Neural cell (in vitro differentiated cells): ENCODE results near the gene CERT1. TPM values are rescaled to one million over a fixed set of nuclear protein-coding genes. Genes with fewer than 3 reads are reported as not detected.

Source experiments
- H2AFZ ChIP-seq: fragments of 200-600, 300-800 bp; sonication (generic), shearing (Covaris generic); 2 replicates; pipeline ENCODE4 v1.6.0; 2014; ENCODE audit warnings: low read depth, mild to moderate bottlenecking, antibody characterized with exemption, low read length, moderate library complexity
- H3F3A ChIP-seq: fragments of 200-600 bp; shearing (Covaris generic); 2 replicates; pipeline ENCODE4 v1.6.1; 2016; ENCODE audit warnings: mild to moderate bottlenecking, moderate library complexity, mixed read lengths, antibody characterized with exemption, low read length; ENCODE audit not compliant: insufficient read depth, poor library complexity, severe bottlenecking
- H3K27ac ChIP-seq: fragments of 200-600, 300-800 bp; sonication (generic), shearing (Covaris generic); 2 replicates; pipeline ENCODE4 v1.5.1; 2014; ENCODE audit warnings: mild to moderate bottlenecking, low read length, moderate library complexity
- H3K27me3 ChIP-seq: fragments of 300-800, 200-600 bp; sonication (generic), shearing (Covaris generic); 2 replicates; pipeline ENCODE4 v1.6.0; 2014; ENCODE audit warnings: mild to moderate bottlenecking, low read depth, low read length, moderate library complexity; ENCODE audit not compliant: insufficient read depth
- H3K36me3 ChIP-seq: fragments of 300-800, 200-600 bp; sonication (generic), shearing (Covaris generic); 2 replicates; pipeline ENCODE4 v1.5.1; 2014; ENCODE audit warnings: mild to moderate bottlenecking, antibody characterized with exemption, low read length, moderate library complexity; ENCODE audit not compliant: insufficient read depth
- H3K4me2 ChIP-seq: fragments of 300-800, 200-600 bp; sonication (generic), shearing (Covaris generic); 2 replicates; pipeline ENCODE4 v1.6.0; 2014; ENCODE audit warnings: mild to moderate bottlenecking, low read length
- H3K4me3 ChIP-seq: fragments of 300-800, 200-600 bp; sonication (generic), shearing (Covaris generic); 2 replicates; pipeline ENCODE4 v1.5.1; 2014; ENCODE audit warnings: mild to moderate bottlenecking, low read length, moderate library complexity
- H3K79me2 ChIP-seq: fragments of 200-600 bp; shearing (Covaris generic); replicated peaks from 2 replicates; pipeline ENCODE4 v1.6.0; 2014; ENCODE audit warnings: mild to moderate bottlenecking, low read length, moderate library complexity; ENCODE audit not compliant: insufficient read depth
- H3K9ac ChIP-seq: fragments of 300-800, 200-600 bp; sonication (generic), shearing (Covaris generic); 2 replicates; pipeline ENCODE4 v1.6.1; 2016; ENCODE audit warnings: mild to moderate bottlenecking, low read length, mixed read lengths
- H3K9me2 ChIP-seq: fragments of 200-600 bp; shearing (Covaris generic); 2 replicates; pipeline ENCODE4 v1.6.1; 2016; ENCODE audit warnings: mild to moderate bottlenecking, low read length, mixed read lengths; ENCODE audit not compliant: insufficient read depth
- H3K9me3 ChIP-seq: fragments of 200-600, 300-800 bp; sonication (generic), shearing (Covaris generic); 2 replicates; pipeline ENCODE4 v1.6.1; 2016; ENCODE audit warnings: mild to moderate bottlenecking, mixed run types, low read length, moderate library complexity, mixed read lengths
- H4K20me1 ChIP-seq: fragments of 200-600 bp; shearing (Covaris generic); 2 replicates; pipeline ENCODE4 v1.6.1; 2016; ENCODE audit warnings: mild to moderate bottlenecking, mixed run types; ENCODE audit not compliant: insufficient read depth
- EP300 ChIP-seq: fragments of 450-650 bp; conservative IDR thresholded peaks from 2 replicates; pipeline ENCODE4 v1.6.1; 2014; ENCODE audit warnings: antibody characterized with exemption, mild to moderate bottlenecking, moderate library complexity; ENCODE audit not compliant: poor library complexity, severe bottlenecking
- EZH2 ChIP-seq: fragments of 200-600, 300-800 bp; shearing (Covaris generic), sonication (generic); IDR thresholded peaks from 2 replicates; pipeline ENCODE4 v1.6.1; 2014; ENCODE audit warnings: antibody characterized with exemption, low read length, borderline replicate concordance, mild to moderate bottlenecking; ENCODE audit not compliant: insufficient read depth, poor library complexity, severe bottlenecking
- MXI1 ChIP-seq: fragments of 450-650 bp; conservative IDR thresholded peaks from 2 replicates; pipeline ENCODE4 v1.6.1; 2014; ENCODE audit warnings: antibody characterized with exemption, mild to moderate bottlenecking; ENCODE audit not compliant: poor library complexity, severe bottlenecking
- POLR2AphosphoS5 ChIP-seq: IDR thresholded peaks from 2 replicates; pipeline ENCODE4 v1.6.1; 2012
- RAD21 ChIP-seq: fragments of 450-650 bp; conservative IDR thresholded peaks from 2 replicates; pipeline ENCODE4 v1.6.1; 2014; ENCODE audit warnings: antibody characterized with exemption, mild to moderate bottlenecking, moderate library complexity
- SMC3 ChIP-seq: fragments of 450-650 bp; conservative IDR thresholded peaks from 2 replicates; pipeline ENCODE4 v1.6.1; 2014; ENCODE audit warnings: antibody characterized with exemption, mild to moderate bottlenecking, moderate library complexity; ENCODE audit not compliant: poor library complexity
- TAF1 ChIP-seq: IDR thresholded peaks from 2 replicates; pipeline ENCODE4 v1.6.1; 2012; ENCODE audit warnings: low read depth
- polyA plus RNA-seq: library from polyadenylated mRNA; depleted of rRNA; stranded (reverse); fragments of >200 nt; gene quantifications from 2 replicates; pipeline ENCODE4 v1.2.3, GENCODE V29; 2014
- TF ChIP-seq, protein P1 (sequence below): IDR thresholded peaks from 2 replicates; pipeline ENCODE4 v1.6.1; 2012; ENCODE audit warnings: borderline replicate concordance
- TF ChIP-seq, protein P2 (sequence below): fragments of 450-650 bp; IDR thresholded peaks from 2 replicates; pipeline ENCODE4 v1.5.1; 2014; ENCODE audit warnings: antibody characterized with exemption, mild to moderate bottlenecking, moderate library complexity; ENCODE audit not compliant: poor library complexity, severe bottlenecking

Gene CERT1
- polyA plus RNA-seq, 1 donor from 2014 or later, result 24.3 TPM

DNA sequence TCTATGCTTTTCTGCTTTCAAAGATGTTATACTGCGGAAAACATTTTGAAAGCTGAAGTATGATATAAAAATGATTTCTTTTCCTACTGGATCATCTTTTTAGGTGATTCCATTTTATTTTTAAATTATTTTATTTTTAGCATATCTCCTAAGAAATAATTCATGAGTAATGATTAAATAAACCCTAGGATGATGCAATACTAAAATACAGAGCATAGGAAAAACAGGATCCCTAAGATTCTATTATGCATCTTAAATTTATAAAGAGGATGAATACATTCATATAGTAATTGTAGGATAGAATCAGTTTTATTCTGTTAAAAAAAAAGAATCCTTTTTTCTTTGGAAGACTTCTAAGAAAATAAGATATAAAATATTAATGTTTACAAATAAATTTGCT is 11.1 kb upstream of the CERT1 start:
- no peak overlapping the region for H3K9ac ChIP-seq
- no peak overlapping the region for H3K4me2 ChIP-seq
- H3K9me3 ChIP-seq, result peaks cover 6% of the 10 kb centered on the region
- H4K20me1 ChIP-seq, result no peaks in the 10 kb centered on the region
- no peaks in the 10 kb centered on the region for H3K9me2 ChIP-seq
- H3K27ac ChIP-seq, result no peak overlapping the region
- no peak overlapping the region for H2AFZ ChIP-seq
- H3K36me3 ChIP-seq, result no peaks in the 10 kb centered on the region
- TF ChIP-seq MXI1 (no peak), TAF1 (no peak), POLR2AphosphoS5 (no peak), EZH2 (no peak), SMC3 (no peak)
- TF ChIP-seq, protein P1, sequence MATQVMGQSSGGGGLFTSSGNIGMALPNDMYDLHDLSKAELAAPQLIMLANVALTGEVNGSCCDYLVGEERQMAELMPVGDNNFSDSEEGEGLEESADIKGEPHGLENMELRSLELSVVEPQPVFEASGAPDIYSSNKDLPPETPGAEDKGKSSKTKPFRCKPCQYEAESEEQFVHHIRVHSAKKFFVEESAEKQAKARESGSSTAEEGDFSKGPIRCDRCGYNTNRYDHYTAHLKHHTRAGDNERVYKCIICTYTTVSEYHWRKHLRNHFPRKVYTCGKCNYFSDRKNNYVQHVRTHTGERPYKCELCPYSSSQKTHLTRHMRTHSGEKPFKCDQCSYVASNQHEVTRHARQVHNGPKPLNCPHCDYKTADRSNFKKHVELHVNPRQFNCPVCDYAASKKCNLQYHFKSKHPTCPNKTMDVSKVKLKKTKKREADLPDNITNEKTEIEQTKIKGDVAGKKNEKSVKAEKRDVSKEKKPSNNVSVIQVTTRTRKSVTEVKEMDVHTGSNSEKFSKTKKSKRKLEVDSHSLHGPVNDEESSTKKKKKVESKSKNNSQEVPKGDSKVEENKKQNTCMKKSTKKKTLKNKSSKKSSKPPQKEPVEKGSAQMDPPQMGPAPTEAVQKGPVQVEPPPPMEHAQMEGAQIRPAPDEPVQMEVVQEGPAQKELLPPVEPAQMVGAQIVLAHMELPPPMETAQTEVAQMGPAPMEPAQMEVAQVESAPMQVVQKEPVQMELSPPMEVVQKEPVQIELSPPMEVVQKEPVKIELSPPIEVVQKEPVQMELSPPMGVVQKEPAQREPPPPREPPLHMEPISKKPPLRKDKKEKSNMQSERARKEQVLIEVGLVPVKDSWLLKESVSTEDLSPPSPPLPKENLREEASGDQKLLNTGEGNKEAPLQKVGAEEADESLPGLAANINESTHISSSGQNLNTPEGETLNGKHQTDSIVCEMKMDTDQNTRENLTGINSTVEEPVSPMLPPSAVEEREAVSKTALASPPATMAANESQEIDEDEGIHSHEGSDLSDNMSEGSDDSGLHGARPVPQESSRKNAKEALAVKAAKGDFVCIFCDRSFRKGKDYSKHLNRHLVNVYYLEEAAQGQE, result no peak
- no peaks in the 10 kb centered on the region for H3F3A ChIP-seq
- no peak overlapping the region for H3K4me3 ChIP-seq
- H3K27me3 ChIP-seq, result no peaks in the 10 kb centered on the region
- peaks cover 53% of the 10 kb centered on the region for H3K79me2 ChIP-seq

DNA sequence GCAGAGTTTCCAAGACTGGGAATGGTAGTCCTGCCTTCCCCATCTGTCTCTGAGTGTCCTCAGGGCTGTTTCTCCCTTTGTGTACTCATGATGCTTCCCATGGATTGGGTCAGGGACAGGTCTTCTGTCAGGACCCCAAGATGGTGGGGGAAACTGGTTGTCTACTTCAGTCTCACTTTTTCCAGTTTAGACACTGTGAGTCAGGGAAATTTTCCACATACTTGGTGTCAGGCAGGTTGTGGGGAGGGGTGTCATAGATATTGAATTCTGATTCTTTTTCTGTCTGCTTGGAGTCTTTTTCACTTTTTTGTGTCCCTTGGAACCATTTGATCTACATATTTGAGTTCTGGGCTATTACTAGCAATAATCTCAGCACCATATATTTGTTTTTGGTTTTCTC is 10.6 kb upstream of the CERT1 start:
- Histone ChIP-seq H3K4me2 (no peak overlapping the region), H3K79me2 (peaks cover 57% of the 10 kb centered on the region), H3K27ac (no peak overlapping the region), H2AFZ (no peak overlapping the region), H3K9me3 (peaks cover 6% of the 10 kb centered on the region), H3F3A (no peaks in the 10 kb centered on the region), H4K20me1 (no peaks in the 10 kb centered on the region), H3K9me2 (no peaks in the 10 kb centered on the region), H3K9ac (no peak overlapping the region), H3K4me3 (no peak overlapping the region), H3K36me3 (no peaks in the 10 kb centered on the region), H3K27me3 (no peaks in the 10 kb centered on the region)
- TF ChIP-seq, protein P2, sequence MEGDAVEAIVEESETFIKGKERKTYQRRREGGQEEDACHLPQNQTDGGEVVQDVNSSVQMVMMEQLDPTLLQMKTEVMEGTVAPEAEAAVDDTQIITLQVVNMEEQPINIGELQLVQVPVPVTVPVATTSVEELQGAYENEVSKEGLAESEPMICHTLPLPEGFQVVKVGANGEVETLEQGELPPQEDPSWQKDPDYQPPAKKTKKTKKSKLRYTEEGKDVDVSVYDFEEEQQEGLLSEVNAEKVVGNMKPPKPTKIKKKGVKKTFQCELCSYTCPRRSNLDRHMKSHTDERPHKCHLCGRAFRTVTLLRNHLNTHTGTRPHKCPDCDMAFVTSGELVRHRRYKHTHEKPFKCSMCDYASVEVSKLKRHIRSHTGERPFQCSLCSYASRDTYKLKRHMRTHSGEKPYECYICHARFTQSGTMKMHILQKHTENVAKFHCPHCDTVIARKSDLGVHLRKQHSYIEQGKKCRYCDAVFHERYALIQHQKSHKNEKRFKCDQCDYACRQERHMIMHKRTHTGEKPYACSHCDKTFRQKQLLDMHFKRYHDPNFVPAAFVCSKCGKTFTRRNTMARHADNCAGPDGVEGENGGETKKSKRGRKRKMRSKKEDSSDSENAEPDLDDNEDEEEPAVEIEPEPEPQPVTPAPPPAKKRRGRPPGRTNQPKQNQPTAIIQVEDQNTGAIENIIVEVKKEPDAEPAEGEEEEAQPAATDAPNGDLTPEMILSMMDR, result no peak
- TF ChIP-seq RAD21 (no peak), EP300 (no peak), SMC3 (no peak), EZH2 (no peak), POLR2AphosphoS5 (no peak), TAF1 (no peak), MXI1 (no peak)
- TF ChIP-seq, protein P1, result no peak
